ENCODE results near the gene TCEAL8. TPM values are rescaled to one million over a fixed set of nuclear protein-coding genes. Genes with fewer than 3 reads are reported as not detected.

The TCEAL8 gene
- polyA plus RNA-seq, 3 donors = 7.0 to 33.7 (median 30.2) TPM

DNA sequence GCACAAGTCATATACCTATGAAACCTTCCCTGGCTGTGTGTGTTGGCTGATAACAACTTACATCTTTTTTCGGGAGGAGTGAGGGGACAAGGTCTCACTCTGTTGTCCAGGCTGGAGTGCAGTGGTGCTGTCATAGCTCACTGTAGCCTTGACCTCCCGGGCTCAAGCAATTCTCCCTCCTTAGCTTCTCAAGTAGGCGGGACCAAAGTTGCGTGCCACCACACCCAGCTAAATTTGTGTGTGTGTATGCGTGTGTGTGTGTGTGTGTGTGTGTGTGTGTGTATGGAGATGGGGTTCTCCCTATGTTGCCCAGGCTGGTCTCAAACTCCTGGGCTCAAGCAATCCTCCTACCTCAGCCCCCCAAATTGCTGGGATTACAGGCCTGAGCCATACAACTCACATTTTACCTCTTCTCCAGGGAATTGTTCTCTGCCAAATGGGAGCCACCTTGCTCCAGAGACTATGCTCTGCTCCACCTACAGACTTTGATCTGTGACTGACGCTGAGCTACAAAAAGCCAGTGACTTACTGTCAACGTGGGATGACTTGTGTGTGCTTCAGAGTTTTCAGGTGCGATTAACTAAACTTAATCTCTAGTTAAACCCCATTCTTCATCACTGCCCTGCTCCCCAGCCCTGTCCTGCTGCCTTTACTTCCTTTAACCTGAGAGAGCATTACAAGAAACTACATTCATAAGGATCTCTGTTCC lies 42.1 kb downstream of the TCEAL8 start:
- peaks cover 0 to 3% (median 0%) of the 10 kb centered on the region in 7 donors for H3K9me3 Mint-ChIP-seq
- no peak overlapping the region for H2AFZ ChIP-seq (ENCODE audit: insufficient read depth, low read depth, low read length, poor library complexity, severe bottlenecking)
- H4K20me1 ChIP-seq (ENCODE audit: insufficient read depth, low read length) = no peaks in the 10 kb centered on the region
- H3K4me1 ChIP-seq (ENCODE audit: control insufficient read depth in 1 of 2, insufficient read depth in 2 of 2, low read length in 2 of 2) = peaks cover 0 to 8% of the 10 kb centered on the region in 2 donors
- H3K27me3 Mint-ChIP-seq (ENCODE audit: low read depth in 3 of 3) = peaks cover 0 to 8% (median 0%) of the 10 kb centered on the region in 3 donors
- H3K4me3 ChIP-seq (replicated peaks in 1 of 3; ENCODE audit: low read depth in 2 of 3, low read length in 3 of 3) = no peak overlapping the region
- intact Hi-C loops (cut with micrococcal nuclease) = no loop called here
- no peak for DNase-seq
- no peaks in the 10 kb centered on the region for H3K36me3 ChIP-seq (replicated peaks in 1 of 2; ENCODE audit: control insufficient read depth in 1 of 2, insufficient read depth in 2 of 2, low read length in 2 of 2)
- H3K27ac Mint-ChIP-seq = no peak overlapping the region
- H3K9ac ChIP-seq (ENCODE audit: insufficient read depth, low read length, poor library complexity, severe bottlenecking) = no peak overlapping the region
- peaks cover 2 to 3% of the 10 kb centered on the region in 2 donors for H3K36me3 Mint-ChIP-seq
- no peak overlapping the region for H3K4me2 ChIP-seq (replicated peaks; ENCODE audit: extremely low read depth, low read length, poor library complexity, severe bottlenecking)
- H3K27ac ChIP-seq (ENCODE audit: low read depth in 1 of 2, low read length in 2 of 2) = no peak overlapping the region
- no peaks in the 10 kb centered on the region for H3K27me3 ChIP-seq (ENCODE audit: control insufficient read depth in 2 of 2, insufficient read depth in 2 of 2, low read length in 2 of 2)
- H3K9me3 ChIP-seq (replicated peaks in 1 of 2; ENCODE audit: control insufficient read depth in 1 of 2, insufficient read depth in 1 of 2, low read length in 2 of 2) = no peaks in the 10 kb centered on the region
- H3K4me1 Mint-ChIP-seq = peaks cover 8% of the 10 kb centered on the region
- H3K4me3 Mint-ChIP-seq = no peak overlapping the region
- TF ChIP-seq, protein P1, sequence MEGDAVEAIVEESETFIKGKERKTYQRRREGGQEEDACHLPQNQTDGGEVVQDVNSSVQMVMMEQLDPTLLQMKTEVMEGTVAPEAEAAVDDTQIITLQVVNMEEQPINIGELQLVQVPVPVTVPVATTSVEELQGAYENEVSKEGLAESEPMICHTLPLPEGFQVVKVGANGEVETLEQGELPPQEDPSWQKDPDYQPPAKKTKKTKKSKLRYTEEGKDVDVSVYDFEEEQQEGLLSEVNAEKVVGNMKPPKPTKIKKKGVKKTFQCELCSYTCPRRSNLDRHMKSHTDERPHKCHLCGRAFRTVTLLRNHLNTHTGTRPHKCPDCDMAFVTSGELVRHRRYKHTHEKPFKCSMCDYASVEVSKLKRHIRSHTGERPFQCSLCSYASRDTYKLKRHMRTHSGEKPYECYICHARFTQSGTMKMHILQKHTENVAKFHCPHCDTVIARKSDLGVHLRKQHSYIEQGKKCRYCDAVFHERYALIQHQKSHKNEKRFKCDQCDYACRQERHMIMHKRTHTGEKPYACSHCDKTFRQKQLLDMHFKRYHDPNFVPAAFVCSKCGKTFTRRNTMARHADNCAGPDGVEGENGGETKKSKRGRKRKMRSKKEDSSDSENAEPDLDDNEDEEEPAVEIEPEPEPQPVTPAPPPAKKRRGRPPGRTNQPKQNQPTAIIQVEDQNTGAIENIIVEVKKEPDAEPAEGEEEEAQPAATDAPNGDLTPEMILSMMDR (IDR thresholded peaks at IDR 0.05) = no peak
- no CpG with 5 or more reads among the region's 8 CpGs for WGBS (ENCODE audit: insufficient coverage)
- H3K79me2 ChIP-seq (ENCODE audit: insufficient read depth, low read length) = no peaks in the 10 kb centered on the region

DNA sequence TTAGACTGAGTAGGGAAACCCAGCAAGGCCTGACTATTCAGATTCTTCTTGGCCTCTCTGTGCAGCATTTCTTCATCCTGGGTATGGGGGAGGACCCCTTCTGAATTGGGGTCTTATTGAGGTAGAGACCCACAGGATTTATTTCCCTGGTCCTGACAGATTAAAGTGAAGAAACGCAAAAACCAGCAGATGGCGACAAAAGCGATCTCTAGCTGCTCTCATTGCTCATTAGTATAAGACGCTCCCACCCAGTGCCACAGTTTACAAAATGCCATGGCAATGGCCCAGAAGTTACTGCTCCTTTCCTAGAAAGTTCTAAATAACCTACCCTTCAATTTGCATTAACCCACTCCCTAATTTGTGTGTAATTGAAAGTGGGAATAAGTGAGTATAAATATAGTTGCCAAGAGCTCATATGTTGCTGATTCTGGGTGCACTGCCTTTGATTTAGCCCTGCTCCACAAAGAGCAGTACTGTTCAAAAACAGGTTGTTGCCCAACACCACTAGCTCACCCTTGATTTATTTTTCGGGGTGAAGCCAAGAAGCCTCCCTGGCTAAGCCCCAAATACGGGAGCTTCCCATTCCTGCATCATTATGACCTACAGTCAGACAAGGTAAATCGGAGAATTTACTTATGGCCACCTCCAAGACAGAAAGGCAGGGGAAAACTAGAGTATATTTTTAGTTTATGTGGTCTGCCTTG lies 43.8 kb downstream of the TCEAL8 start:
- Mint-ChIP-seq H3K4me3 (no peak overlapping the region), H3K4me1 (peaks cover 7% of the 10 kb centered on the region), H3K9me3 (peaks cover 0 to 3% (median 0%) of the 10 kb centered on the region in 7 donors), H3K27me3 (ENCODE audit: low read depth in 3 of 3) (peaks cover 0 to 8% (median 0%) of the 10 kb centered on the region in 3 donors), H3K36me3 (no peaks in the 10 kb centered on the region), H3K27ac (no peak overlapping the region)
- H3K9me3 ChIP-seq (replicated peaks in 1 of 2; ENCODE audit: control insufficient read depth in 1 of 2, insufficient read depth in 1 of 2, low read length in 2 of 2) = no peaks in the 10 kb centered on the region
- H4K20me1 ChIP-seq (ENCODE audit: insufficient read depth, low read length) = no peaks in the 10 kb centered on the region
- H3K27me3 ChIP-seq (ENCODE audit: control insufficient read depth in 2 of 2, insufficient read depth in 2 of 2, low read length in 2 of 2) = no peaks in the 10 kb centered on the region
- 0% methylated on average over 3 of the region's 7 CpGs for WGBS (ENCODE audit: insufficient coverage)
- H3K36me3 ChIP-seq (replicated peaks in 1 of 2; ENCODE audit: control insufficient read depth in 1 of 2, insufficient read depth in 2 of 2, low read length in 2 of 2) = no peaks in the 10 kb centered on the region
- H3K4me3 ChIP-seq (replicated peaks in 1 of 3; ENCODE audit: low read depth in 2 of 3, low read length in 3 of 3) = no peak overlapping the region
- H3K4me2 ChIP-seq (replicated peaks; ENCODE audit: extremely low read depth, low read length, poor library complexity, severe bottlenecking) = no peak overlapping the region
- peaks cover 0 to 8% of the 10 kb centered on the region in 2 donors for H3K4me1 ChIP-seq (ENCODE audit: control insufficient read depth in 1 of 2, insufficient read depth in 2 of 2, low read length in 2 of 2)
- DNase-seq = peak; percentile 6 to 52 (median 32)
- intact Hi-C loops (cut with micrococcal nuclease) = no loop called here
- no peak overlapping the region for H3K27ac ChIP-seq (ENCODE audit: low read depth in 1 of 2, low read length in 2 of 2)
- TF ChIP-seq, protein P1 (IDR thresholded peaks at IDR 0.05) = peak; percentile 27
- no peak overlapping the region for H2AFZ ChIP-seq (ENCODE audit: insufficient read depth, low read depth, low read length, poor library complexity, severe bottlenecking)
- no peaks in the 10 kb centered on the region for H3K79me2 ChIP-seq (ENCODE audit: insufficient read depth, low read length)
- H3K9ac ChIP-seq (ENCODE audit: insufficient read depth, low read length, poor library complexity, severe bottlenecking) = no peak overlapping the region
